Measurements from ENCODE around the gene GEMIN4. TPM values are rescaled to one million over a fixed set of nuclear protein-coding genes. Genes with fewer than 3 reads are reported as not detected.

The GEMIN4 gene
- polyA plus RNA-seq, 2 of the 4 experiments (the other 2 are of a cell fraction), result 36.1 to 47.6 TPM

DNA sequence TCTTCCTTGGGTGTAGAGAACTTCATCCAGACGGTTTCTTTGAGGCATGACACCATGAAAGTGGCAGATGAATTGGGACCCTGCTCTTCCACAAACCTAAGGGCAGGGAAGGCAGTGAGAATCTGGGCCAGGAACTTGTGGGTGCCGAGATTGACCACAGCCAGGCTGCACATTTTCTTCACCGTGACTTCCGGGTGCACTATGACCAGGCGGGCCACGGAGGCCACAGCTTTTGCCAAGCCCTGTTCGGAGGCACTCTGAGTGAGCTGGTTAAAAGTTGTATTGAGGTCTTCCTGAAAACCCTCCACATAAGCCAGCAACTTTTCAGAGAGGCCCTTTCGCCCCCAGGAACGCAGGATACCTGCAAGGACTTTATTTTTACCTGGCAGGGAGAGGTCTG lies 5.9 kb downstream of the GEMIN4 start:
- FAIRE-seq (no peak), ATAC-seq (no peak), DNase-seq (ENCODE audit: low read depth in 1 of 2, low spot score in 1 of 2) (no peak)
- H3K9me3 ChIP-seq, result no peaks in the 10 kb centered on the region
- TF ChIP-seq RCOR1 (IDR thresholded peaks at IDR 0.05; ENCODE audit: low read depth, low read length) (no peak), SREBF2 (IDR thresholded peaks at IDR 0.05) (no peak), HOXB13 (CRISPR knock-in tag; IDR thresholded peaks at IDR 0.05; ENCODE audit: low read depth) (no peak), POLR2A (IDR thresholded peaks at IDR 0.05; ENCODE audit: low read length) (no peak), NR3C1 (IDR thresholded peaks at IDR 0.05) (no peak), RAD21 (conservative IDR thresholded peaks at IDR 0.05 in 1 of 2, IDR thresholded peaks at IDR 0.05 in 1 of 2) (no peak), FOSB (CRISPR knock-in tag; IDR thresholded peaks at IDR 0.05) (no peak), SMC3 (IDR thresholded peaks at IDR 0.05) (no peak), HEYL (CRISPR knock-in tag; IDR thresholded peaks at IDR 0.05) (no peak), KDM1A (IDR thresholded peaks at IDR 0.05; ENCODE audit: low read depth) (no peak), TP53 (CRISPR knock-in tag; IDR thresholded peaks at IDR 0.05) (no peak), FOSL2 (IDR thresholded peaks at IDR 0.05) (no peak), FOSL2 (CRISPR knock-in tag; IDR thresholded peaks at IDR 0.05) (no peak)
- TF ChIP-seq, protein P1, sequence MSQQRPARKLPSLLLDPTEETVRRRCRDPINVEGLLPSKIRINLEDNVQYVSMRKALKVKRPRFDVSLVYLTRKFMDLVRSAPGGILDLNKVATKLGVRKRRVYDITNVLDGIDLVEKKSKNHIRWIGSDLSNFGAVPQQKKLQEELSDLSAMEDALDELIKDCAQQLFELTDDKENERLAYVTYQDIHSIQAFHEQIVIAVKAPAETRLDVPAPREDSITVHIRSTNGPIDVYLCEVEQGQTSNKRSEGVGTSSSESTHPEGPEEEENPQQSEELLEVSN (IDR thresholded peaks at IDR 0.05; ENCODE audit: borderline replicate concordance, low read depth), result no peak
- TF ChIP-seq, protein P2, sequence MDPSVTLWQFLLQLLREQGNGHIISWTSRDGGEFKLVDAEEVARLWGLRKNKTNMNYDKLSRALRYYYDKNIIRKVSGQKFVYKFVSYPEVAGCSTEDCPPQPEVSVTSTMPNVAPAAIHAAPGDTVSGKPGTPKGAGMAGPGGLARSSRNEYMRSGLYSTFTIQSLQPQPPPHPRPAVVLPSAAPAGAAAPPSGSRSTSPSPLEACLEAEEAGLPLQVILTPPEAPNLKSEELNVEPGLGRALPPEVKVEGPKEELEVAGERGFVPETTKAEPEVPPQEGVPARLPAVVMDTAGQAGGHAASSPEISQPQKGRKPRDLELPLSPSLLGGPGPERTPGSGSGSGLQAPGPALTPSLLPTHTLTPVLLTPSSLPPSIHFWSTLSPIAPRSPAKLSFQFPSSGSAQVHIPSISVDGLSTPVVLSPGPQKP (IDR thresholded peaks at IDR 0.05; ENCODE audit: low read depth, low read length), result no peak
- TF ChIP-seq, protein P3, sequence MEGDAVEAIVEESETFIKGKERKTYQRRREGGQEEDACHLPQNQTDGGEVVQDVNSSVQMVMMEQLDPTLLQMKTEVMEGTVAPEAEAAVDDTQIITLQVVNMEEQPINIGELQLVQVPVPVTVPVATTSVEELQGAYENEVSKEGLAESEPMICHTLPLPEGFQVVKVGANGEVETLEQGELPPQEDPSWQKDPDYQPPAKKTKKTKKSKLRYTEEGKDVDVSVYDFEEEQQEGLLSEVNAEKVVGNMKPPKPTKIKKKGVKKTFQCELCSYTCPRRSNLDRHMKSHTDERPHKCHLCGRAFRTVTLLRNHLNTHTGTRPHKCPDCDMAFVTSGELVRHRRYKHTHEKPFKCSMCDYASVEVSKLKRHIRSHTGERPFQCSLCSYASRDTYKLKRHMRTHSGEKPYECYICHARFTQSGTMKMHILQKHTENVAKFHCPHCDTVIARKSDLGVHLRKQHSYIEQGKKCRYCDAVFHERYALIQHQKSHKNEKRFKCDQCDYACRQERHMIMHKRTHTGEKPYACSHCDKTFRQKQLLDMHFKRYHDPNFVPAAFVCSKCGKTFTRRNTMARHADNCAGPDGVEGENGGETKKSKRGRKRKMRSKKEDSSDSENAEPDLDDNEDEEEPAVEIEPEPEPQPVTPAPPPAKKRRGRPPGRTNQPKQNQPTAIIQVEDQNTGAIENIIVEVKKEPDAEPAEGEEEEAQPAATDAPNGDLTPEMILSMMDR (IDR thresholded peaks at IDR 0.05), result no peak
- H3K4me1 ChIP-seq, result peaks cover 10% of the 10 kb centered on the region
- ChIA-PET POLR2A (no interaction called here), CTCF (interaction anchor here (0.8 to 4.5 kb wide), 7 partner anchors 9 to 334 kb away, joined by 3 to 21 read pairs (median 7); partner anchors contain the start of genes NXN and TIMM22)
- H3K4me3 ChIP-seq, result no peak overlapping the region
- H3K4me2 ChIP-seq, result no peak overlapping the region
- no peak overlapping the region for H3K27ac ChIP-seq
- WGBS (ENCODE audit: missing lambda C conversion rate), result 94% methylated on average over 9 of the region's 9 CpGs

DNA sequence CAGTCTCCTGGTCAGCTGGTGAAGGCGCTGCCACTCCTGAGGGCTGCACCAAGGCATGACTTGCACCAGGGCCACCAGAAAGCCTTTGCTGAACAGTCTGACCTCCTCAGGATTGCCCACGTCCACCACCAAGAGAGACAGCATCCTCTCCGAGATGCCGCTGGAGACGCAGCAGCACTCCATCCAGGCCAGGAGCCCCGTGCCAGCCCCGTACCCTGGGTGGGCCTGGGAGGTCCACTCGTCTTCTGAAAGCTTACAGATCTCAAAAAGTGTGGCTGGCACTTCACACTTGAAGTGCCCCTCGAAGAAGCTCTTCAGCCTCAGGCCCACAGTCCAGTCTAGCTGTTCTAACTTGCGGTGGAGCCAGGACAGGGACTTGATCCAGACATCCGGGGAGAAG lies 6.7 kb downstream of the GEMIN4 start:
- no peak for ATAC-seq
- CTCF ChIA-PET, result interaction anchor here (0.5 to 4.5 kb wide), 9 partner anchors 8 to 333 kb away, joined by 3 to 21 read pairs (median 4); partner anchors contain the start of genes NXN and TIMM22
- no peak for FAIRE-seq

More for the DNA sequence above, 6.7 kb downstream of the GEMIN4 start:
- H3K27ac ChIP-seq, result no peak overlapping the region
- H3K4me3 ChIP-seq, result no peak overlapping the region
- no peak for DNase-seq (ENCODE audit: low read depth in 1 of 2, low spot score in 1 of 2)
- peaks cover 3% of the 10 kb centered on the region for H3K4me1 ChIP-seq
- no peaks in the 10 kb centered on the region for H3K9me3 ChIP-seq
- no peak for TF ChIP-seq SREBF2 (IDR thresholded peaks at IDR 0.05)
- no peak for TF ChIP-seq HOXB5 (CRISPR knock-in tag; IDR thresholded peaks at IDR 0.05)
- no peak for TF ChIP-seq ESRRA (IDR thresholded peaks at IDR 0.05; ENCODE audit: borderline replicate concordance, low read length)
- no peak for TF ChIP-seq BHLHE40 (IDR thresholded peaks at IDR 0.05; ENCODE audit: low read depth, low read length)
- TF ChIP-seq, protein P3 (IDR thresholded peaks at IDR 0.05), result no peak
- TF ChIP-seq ZNF302 (CRISPR knock-in tag; IDR thresholded peaks at IDR 0.05), result no peak
- no peak overlapping the region for H3K4me2 ChIP-seq
- POLR2A ChIA-PET, result no interaction called here
- WGBS (ENCODE audit: missing lambda C conversion rate), result 93% methylated on average over 11 of the region's 11 CpGs
